ENCODE measurements around the gene PIAS2.

The PIAS2 gene

DNA sequence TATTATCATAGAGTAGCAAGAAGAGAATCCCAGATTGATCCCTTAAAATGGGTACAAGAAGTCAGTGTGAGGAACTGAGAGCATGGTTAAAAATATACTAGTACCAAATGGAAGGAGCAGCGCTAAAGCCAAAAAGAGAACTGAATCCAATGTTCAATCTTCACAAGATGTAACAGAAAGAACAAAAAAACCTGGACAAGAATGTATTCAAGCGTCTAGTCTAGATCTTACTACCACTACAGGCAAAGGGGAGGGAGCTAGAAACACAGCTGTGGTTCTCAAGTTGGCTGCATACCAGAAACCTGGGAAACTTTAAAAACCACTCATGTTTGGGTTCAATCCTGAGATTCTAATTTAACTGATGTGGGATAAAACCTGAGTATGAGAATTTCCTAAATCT lies 57.5 kb downstream of the PIAS2 start:
- TF ChIP-seq, protein P1, sequence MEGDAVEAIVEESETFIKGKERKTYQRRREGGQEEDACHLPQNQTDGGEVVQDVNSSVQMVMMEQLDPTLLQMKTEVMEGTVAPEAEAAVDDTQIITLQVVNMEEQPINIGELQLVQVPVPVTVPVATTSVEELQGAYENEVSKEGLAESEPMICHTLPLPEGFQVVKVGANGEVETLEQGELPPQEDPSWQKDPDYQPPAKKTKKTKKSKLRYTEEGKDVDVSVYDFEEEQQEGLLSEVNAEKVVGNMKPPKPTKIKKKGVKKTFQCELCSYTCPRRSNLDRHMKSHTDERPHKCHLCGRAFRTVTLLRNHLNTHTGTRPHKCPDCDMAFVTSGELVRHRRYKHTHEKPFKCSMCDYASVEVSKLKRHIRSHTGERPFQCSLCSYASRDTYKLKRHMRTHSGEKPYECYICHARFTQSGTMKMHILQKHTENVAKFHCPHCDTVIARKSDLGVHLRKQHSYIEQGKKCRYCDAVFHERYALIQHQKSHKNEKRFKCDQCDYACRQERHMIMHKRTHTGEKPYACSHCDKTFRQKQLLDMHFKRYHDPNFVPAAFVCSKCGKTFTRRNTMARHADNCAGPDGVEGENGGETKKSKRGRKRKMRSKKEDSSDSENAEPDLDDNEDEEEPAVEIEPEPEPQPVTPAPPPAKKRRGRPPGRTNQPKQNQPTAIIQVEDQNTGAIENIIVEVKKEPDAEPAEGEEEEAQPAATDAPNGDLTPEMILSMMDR (IDR thresholded peaks at IDR 0.05; ENCODE audit: control extremely low read depth, extremely low read depth, low read depth, missing control alignments): no peak
- peak; percentile 32 for DNase-seq (ENCODE audit: extremely low spot score)
- CTCF ChIA-PET: interaction anchor here (1.4 kb wide), 1 partner anchor 58 kb away, joined by 3 read pairs; no protein-coding TSS in a partner anchor
- POLR2A ChIA-PET: no interaction called here

DNA sequence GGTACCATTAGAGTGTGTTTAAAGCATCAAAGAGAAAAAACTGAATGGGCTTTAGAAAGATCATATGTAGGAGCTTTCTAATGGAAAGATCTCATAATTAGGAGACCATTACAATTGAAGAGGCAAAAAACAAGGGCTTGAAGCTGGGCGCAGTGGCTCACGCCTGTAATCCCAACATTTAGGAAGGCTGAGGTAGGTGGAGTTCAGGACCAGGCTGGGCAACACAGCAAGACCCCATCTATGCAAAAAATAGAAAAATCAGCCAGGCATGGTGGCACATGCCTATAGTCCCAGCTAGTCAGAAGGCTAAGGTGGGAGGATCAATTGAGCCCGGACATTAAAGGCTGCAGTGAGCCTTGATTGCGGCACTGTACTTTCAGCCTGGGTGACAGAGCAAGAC lies 59.0 kb downstream of the PIAS2 start:
- TF ChIP-seq, protein P1 (IDR thresholded peaks at IDR 0.05; ENCODE audit: control extremely low read depth, extremely low read depth, low read depth, missing control alignments): no peak
- ChIA-PET POLR2A (no interaction called here), CTCF (interaction anchor here (0.6 kb wide), 1 partner anchor 13 kb away, joined by 3 read pairs; no protein-coding TSS in a partner anchor)
- no peak for DNase-seq (ENCODE audit: extremely low spot score)

DNA sequence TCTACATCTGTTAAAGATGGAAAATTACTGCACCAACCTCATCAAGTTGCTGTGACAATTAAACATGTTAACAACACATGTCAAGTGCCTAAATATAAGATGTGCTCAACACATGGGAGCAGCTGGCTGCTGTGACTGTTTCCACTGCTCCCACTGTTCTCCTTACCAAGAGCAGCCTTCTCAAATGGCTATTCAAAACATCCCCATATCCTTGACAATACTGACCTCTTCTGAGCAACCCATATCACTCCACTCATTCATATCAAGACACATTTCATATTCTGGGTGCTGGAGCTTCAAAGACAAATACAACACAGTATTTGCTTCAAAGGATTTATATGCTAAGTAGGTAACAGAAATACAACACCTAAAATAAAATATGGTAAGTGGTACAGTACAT lies 60.3 kb downstream of the PIAS2 start:
- POLR2A ChIA-PET: no interaction called here
- peak; percentile 16 for DNase-seq (ENCODE audit: extremely low spot score)
- CTCF ChIA-PET: interaction anchor here (1.0 to 1.5 kb wide), 2 partner anchors 12 to 684 kb away, joined by 3 to 5 read pairs; a partner anchor contains a TSS
- TF ChIP-seq, protein P1 (IDR thresholded peaks at IDR 0.05; ENCODE audit: control extremely low read depth, extremely low read depth, low read depth, missing control alignments): no peak

DNA sequence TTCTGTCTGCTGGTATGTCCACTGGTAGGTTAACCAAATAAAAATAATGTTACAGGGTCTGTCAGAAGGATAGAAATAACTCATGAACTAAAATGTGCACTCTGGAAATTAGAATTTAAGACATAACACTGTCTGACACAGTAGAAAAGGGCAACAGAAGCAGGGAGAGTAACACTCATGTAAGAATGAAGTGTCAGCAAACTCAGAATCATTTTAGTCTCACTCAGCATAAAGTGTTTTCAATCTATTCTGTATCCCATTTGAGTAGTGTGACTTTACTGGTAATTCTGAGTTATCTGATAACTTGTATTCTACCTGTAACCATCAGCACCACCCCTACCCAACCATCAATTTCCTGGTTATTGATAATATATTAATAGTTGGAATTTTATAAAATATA lies 68.3 kb downstream of the PIAS2 start:
- no peak for DNase-seq (ENCODE audit: extremely low spot score)
- CTCF ChIA-PET: no interaction called here
- TF ChIP-seq, protein P1 (IDR thresholded peaks at IDR 0.05; ENCODE audit: control extremely low read depth, extremely low read depth, low read depth, missing control alignments): no peak
- POLR2A ChIA-PET: no interaction called here

DNA sequence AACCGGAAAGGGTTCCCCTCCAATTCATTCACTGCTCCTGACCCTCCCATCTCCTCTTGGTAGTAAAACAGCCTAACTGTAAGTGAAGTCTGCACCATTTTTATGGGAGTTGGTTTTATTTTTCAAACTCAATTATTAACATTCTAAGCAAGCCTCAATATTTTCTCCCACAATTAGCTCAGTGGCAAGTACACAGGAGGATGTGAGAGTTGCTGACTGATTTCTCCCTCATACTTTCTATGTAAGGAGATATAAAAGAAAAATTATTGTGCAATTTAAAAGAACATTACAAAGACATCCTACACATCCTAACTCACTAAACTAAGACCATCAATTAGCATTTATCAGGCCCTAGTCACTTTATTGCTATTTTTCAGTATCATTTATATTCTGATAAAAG lies 73.9 kb downstream of the PIAS2 start:
- ChIA-PET POLR2A (no interaction called here), CTCF (interaction anchor here (1.2 kb wide), 1 partner anchor 165 kb away, joined by 3 read pairs; no protein-coding TSS in a partner anchor)
- TF ChIP-seq, protein P1 (IDR thresholded peaks at IDR 0.05; ENCODE audit: control extremely low read depth, extremely low read depth, low read depth, missing control alignments): no peak
- peak; percentile 19 for DNase-seq (ENCODE audit: extremely low spot score)

DNA sequence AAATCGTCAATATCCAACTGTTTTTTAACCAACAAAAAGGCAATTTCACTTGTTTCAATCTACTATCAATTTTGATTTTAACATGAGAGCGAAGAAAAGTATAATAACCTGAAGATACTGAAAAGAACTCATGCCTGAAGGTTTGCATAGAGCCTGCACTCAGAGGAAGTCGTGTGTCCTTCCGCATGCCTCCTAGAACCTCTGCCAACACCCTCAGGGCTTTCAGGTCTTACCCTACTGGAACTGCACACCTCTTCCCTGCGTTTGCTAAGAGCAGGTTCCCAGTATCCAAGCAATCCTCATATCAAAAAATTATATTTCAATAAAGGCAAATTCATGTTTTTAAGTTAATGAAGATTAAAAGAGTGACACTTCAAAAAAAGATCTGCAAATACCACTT lies 74.7 kb downstream of the PIAS2 start:
- ChIA-PET POLR2A (no interaction called here), CTCF (no interaction called here)
- TF ChIP-seq, protein P1 (IDR thresholded peaks at IDR 0.05; ENCODE audit: control extremely low read depth, extremely low read depth, low read depth, missing control alignments): no peak
- no peak for DNase-seq (ENCODE audit: extremely low spot score)

DNA sequence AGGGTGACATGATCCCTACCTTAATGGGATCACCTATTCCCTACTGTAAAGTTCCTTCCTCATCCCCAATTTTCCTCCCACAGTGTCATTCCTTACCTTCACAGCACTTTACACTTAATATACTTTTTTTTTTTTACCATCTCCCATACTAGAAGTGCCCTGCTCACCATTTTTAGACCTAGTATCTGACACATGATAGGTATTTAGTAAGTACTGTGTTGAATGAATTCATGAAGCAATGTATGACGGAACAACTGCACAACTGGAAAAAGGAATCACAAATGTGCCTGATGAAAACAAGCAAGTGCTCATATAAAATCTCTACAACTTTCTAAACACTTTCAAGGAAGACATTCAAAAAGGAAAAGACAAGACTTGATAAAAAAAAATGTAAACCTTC lies 83.4 kb downstream of the PIAS2 start:
- ChIA-PET POLR2A (no interaction called here), CTCF (interaction anchor here (1.0 to 1.8 kb wide), 2 partner anchors 12 to 19 kb away, joined by 3 to 5 read pairs; no protein-coding TSS in a partner anchor)
- TF ChIP-seq, protein P1 (IDR thresholded peaks at IDR 0.05; ENCODE audit: control extremely low read depth, extremely low read depth, low read depth, missing control alignments): no peak
- DNase-seq (ENCODE audit: extremely low spot score): no peak
